K562 (cell line): ENCODE results near the gene CARD8.
"Not testable (repeated sequence)": the region's sequence is repeated elsewhere in the genome, so short reads cannot be mapped to it uniquely, and the experiment has no call there.

ENCODE experiments used
- CTCF ChIP-seq, 3 experiments: IDR thresholded peaks in 2 of 3; conservative IDR thresholded peaks in 1 of 3; 2 replicates each; pipeline ENCODE4 v1.5.1; 2011 to 2012; ENCODE audit warnings: low read length in 3 of 3, mild to moderate bottlenecking in 3 of 3, control low read depth in 2 of 3, improper control_type of control experiment in 1 of 3, inconsistent platforms in 1 of 3, low read depth in 1 of 3, mixed read lengths in 1 of 3, moderate library complexity in 1 of 3; ENCODE audit not compliant: insufficient read depth in 2 of 3
- EZH2 ChIP-seq: IDR thresholded peaks from 2 replicates; pipeline ENCODE4 v1.6.1; 2012; ENCODE audit warnings: low read depth, mild to moderate bottlenecking, inconsistent platforms, low read length, borderline replicate concordance
- TEAD2 ChIP-seq: fragments of 450-650 bp; IDR thresholded peaks from 2 replicates; pipeline ENCODE4 v1.6.1; 2016; ENCODE audit warnings: missing genetic modification characterization, control low read depth, missing compliant biosample characterization
- ZHX1 ChIP-seq: fragments of 150-350 bp; conservative IDR thresholded peaks from 2 replicates; pipeline ENCODE4 v1.6.1; 2014; ENCODE audit warnings: low read length
- ZNF24 ChIP-seq: fragments of 450-650 bp; IDR thresholded peaks from 2 replicates; pipeline ENCODE4 v1.6.1; 2016
- ZNF280B ChIP-seq: fragments of 250-450 bp; sonication (Bioruptor Pico); IDR thresholded peaks from 2 replicates; pipeline ENCODE4 v1.5.1; 2021; ENCODE audit warnings: mild to moderate bottlenecking

DNA sequence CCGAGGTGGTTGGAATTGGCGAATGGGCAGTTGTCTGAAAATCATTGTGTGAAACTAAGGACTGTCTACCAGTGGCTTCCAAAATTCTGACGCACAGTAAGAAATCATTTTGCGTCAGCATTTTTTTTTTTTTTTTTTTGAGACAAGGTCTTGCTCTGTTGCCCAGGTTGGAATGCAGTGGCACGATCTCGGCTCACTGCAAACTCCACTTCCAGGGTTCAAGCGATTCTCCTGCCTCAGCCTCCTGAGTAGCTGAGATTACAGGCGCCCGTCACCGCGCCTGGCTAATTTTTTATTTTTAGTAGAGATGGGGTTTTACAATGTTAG lies 35.7 kb upstream of the CARD8 start:
- TF ChIP-seq EZH2; CTCF (IDR thresholded peaks at IDR 0.05 in 2 of 3, conservative IDR thresholded peaks at IDR 0.05 in 1 of 3; ENCODE audit: insufficient read depth in 2 of 3, low read depth in 1 of 3, low read length in 3 of 3); TEAD2; ZNF280B (CRISPR knock-in tag); ZNF24; ZHX1: not testable (repeated sequence)
